GM12872 (cell line): ENCODE results near the gene ARHGAP23.

Source experiments
- CTCF ChIP-seq: IDR thresholded peaks from 3 replicates; pipeline ENCODE4 v1.5.1; 2011; ENCODE audit warnings: low read depth, mild to moderate bottlenecking, low read length, moderate library complexity; ENCODE audit not compliant: insufficient read depth

ARHGAP23 gene

GRCh38 chr17:38428643-38429371 lies 543 bp downstream of the ARHGAP23 start:
- no peak for TF ChIP-seq CTCF

GRCh38 chr17:38429476-38430100 lies 1.3 kb downstream of the ARHGAP23 start:
- no peak for TF ChIP-seq CTCF

- TF ChIP-seq CTCF: no peak
These were observed 2.1 kb downstream of the ARHGAP23 start for GRCh38 chr17:38430316-38430715.

- no peak for TF ChIP-seq CTCF
These were observed 2.6 kb downstream of the ARHGAP23 start for GRCh38 chr17:38430822-38431221.

- no peak for TF ChIP-seq CTCF
These were observed 3.3 kb downstream of the ARHGAP23 start for GRCh38 chr17:38431346-38432145.

GRCh38 chr17:38434178-38434665 lies 6.0 kb downstream of the ARHGAP23 start:
- TF ChIP-seq CTCF: no peak

GRCh38 chr17:38435795-38436194 lies 7.5 kb downstream of the ARHGAP23 start:
- TF ChIP-seq CTCF: no peak
